D721Med (cell line): ENCODE results near the gene DUSP22.

Experiments
- DNase-seq: peaks from one replicate; pipeline ENCODE4 v3.0.0; 2011; ENCODE audit warnings: low spot score; ENCODE audit not compliant: insufficient read length
- FAIRE-seq: peaks from 2 replicates; lab custom pipeline; 2011; peaks lifted over from hg19 to GRCh38; lab: Jason Lieb, UNC
- TF ChIP-seq, protein P1 (sequence below): IDR thresholded peaks from 2 replicates; pipeline ENCODE4 v1.5.1; 2012; ENCODE audit warnings: mild to moderate bottlenecking, control low read depth; ENCODE audit not compliant: insufficient read depth; ENCODE audit errors: missing control alignments

Gene DUSP22

DNA sequence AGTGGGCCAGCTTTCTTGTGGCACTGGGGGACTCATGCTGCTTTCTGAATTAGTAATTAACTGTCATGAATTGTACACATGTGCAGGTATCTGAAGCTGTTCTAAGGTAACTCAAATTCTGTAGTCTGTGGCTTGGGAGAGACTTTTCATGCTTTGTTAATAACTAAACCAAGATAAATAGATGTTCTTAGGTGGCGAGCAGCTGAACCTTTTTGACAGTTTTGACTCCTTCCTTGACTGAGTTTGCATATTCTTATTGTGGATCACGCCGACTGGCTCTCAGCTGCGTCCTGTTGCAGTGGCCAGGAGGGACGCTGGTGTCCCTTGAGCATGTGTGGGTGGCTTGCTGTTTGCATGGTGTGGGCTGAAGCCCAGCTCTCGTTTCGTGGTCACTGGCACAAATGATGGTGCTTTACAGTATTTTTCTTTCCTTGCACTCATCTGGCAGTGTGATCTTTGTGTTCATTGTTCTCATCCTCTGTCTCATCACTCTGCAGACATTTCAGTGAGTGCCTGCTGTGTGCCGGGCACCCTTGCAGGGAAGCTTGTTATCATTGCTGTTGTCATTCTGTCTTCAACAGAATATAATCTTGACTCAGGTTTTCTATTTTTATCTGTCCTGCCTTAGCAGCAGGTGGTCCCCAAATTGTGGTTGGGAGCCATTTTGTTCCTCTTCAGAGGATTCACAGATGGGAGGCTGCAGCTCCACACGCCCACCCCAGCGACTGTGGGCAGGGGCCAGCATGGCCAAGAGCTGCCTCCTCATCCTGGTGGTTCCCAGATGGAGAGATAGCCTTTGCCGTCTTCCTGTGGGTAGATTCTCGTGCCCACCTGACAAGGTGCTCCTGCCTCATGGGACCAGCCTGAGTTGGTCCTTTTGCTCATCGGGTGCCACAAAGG is 39.6 kb downstream of the DUSP22 start:
- TF ChIP-seq, protein P1, sequence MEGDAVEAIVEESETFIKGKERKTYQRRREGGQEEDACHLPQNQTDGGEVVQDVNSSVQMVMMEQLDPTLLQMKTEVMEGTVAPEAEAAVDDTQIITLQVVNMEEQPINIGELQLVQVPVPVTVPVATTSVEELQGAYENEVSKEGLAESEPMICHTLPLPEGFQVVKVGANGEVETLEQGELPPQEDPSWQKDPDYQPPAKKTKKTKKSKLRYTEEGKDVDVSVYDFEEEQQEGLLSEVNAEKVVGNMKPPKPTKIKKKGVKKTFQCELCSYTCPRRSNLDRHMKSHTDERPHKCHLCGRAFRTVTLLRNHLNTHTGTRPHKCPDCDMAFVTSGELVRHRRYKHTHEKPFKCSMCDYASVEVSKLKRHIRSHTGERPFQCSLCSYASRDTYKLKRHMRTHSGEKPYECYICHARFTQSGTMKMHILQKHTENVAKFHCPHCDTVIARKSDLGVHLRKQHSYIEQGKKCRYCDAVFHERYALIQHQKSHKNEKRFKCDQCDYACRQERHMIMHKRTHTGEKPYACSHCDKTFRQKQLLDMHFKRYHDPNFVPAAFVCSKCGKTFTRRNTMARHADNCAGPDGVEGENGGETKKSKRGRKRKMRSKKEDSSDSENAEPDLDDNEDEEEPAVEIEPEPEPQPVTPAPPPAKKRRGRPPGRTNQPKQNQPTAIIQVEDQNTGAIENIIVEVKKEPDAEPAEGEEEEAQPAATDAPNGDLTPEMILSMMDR, result no peak
- DNase-seq (no peak), FAIRE-seq (no peak)

GRCh38 chr6:332671-333070 is 40.4 kb downstream of the DUSP22 start:
- no peak for FAIRE-seq
- TF ChIP-seq, protein P1, result no peak

GRCh38 chr6:333379-334002 is 41.2 kb downstream of the DUSP22 start:
- TF ChIP-seq, protein P1, result no peak
- DNase-seq (no peak), FAIRE-seq (no peak)

More at GRCh38 chr6:332671-333070, 40.4 kb downstream of the DUSP22 start:
- DNase-seq, result no peak

GRCh38 chr6:334536-335510 is 42.5 kb downstream of the DUSP22 start:
- TF ChIP-seq, protein P1, result no peak
- FAIRE-seq, result no peak
- no peak for DNase-seq

DNA sequence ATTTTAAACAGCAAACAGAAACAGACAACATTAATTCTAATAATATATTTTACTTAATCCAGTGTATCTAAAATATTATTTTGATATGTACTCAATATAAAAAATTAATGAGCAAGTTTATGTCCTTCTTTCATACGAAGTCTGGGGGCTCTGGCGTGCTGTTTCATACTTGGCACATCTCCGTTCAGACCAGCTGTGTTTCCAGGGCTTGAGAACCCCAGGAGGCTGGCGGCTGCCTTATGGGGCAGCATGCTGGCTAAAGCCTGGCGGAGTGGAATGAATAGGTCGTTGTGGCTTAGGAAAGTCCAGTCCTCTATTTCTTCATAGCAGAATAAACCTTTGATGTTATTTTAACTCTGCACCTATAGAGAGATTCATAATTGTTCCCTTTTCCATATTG is 43.3 kb downstream of the DUSP22 start:
- DNase-seq, result no peak
- TF ChIP-seq, protein P1, result no peak
- no peak for FAIRE-seq

DNA sequence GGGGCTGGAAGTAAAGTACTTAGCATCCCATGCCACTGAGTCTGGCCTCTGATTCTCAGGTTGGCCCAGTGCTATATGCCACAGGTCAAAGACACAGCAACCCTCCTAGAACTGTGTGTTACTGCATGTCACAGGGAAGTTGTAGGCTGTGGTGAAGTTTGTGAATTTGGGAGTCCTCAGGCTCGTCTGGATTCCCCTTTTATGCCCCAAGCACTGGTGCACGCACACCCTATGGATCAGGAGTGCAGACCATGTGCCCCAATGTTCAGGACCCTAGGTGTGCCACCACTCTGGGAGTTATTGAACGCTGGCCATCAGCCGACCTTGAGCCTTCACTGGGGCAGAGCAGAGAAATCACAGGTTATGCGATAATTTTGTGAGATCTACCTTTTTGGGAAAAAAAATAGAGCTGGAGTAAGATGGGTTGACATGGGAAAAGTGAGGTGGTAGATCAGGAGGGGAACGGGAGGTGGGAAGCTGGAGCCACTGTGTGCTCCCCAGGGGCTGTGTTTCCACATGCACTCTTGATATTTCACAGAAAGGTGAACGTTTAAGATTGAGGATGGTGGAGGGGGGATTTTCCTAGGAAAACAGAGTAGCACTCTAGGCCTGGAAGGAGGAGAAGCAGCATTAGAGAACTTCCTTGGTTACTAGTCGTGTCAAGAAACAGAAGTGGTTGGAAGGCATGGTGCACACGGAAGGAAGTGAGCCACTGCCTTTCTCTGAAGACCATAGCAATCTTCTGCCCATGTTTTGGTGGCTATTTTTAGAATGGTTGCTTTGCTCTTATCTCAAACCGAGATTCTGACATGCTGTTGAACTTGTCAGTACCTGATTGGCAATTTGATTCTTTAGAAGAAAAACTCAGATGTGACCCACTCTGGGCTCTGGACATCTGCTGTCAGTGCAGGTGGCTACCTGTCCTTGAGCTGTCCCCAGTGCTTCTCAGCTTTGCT is 44.1 kb downstream of the DUSP22 start:
- TF ChIP-seq, protein P1, result no peak
- FAIRE-seq, result no peak
- no peak for DNase-seq
